GM23338 (cell line): Measurements from ENCODE around the gene WWOX. TPM values are rescaled to one million over a fixed set of nuclear protein-coding genes. Genes with fewer than 3 reads are reported as not detected.
A peak's percentile ranks its signal among the peaks of the same experiment; 100 is the strongest.

Experiments used
- ATAC-seq: fragments of 200-7000 bp; cut with Tn5 transposase; 3 replicates; pipeline ENCODE4 v1.9.1; 2020
- DNase-seq: peaks from one replicate; pipeline ENCODE4 v3.0.0-alpha.2; 2015; ENCODE audit warnings: low spot score
- H2AFZ ChIP-seq: fragments of 200-600 bp; sonication (generic); 2 replicates; pipeline ENCODE4 v1.8.0; 2016; ENCODE audit warnings: antibody characterized with exemption, mild to moderate bottlenecking, moderate library complexity
- H3F3A ChIP-seq: fragments of 200-600 bp; sonication (generic); replicated peaks from 2 replicates; pipeline ENCODE4 v1.8.0; 2017; ENCODE audit warnings: antibody characterized with exemption, mixed run types, low read depth
- H3K27ac ChIP-seq: fragments of 200-600 bp; sonication (generic); 2 replicates; pipeline ENCODE4 v1.6.1; 2016; ENCODE audit warnings: low read depth
- H3K27me3 ChIP-seq: fragments of 200-600 bp; sonication (generic); 2 replicates; pipeline ENCODE4 v1.8.0; 2016; ENCODE audit warnings: mild to moderate bottlenecking, mixed run types, moderate library complexity; ENCODE audit not compliant: insufficient read depth
- H3K36me3 ChIP-seq: fragments of 200-600 bp; sonication (generic); 2 replicates; pipeline ENCODE4 v1.8.0; 2016; ENCODE audit warnings: mild to moderate bottlenecking; ENCODE audit not compliant: insufficient read depth
- H3K4me1 ChIP-seq: fragments of 200-600 bp; sonication (generic); 2 replicates; pipeline ENCODE4 v1.8.0; 2016; ENCODE audit warnings: mild to moderate bottlenecking, moderate library complexity; ENCODE audit not compliant: insufficient read depth
- H3K4me2 ChIP-seq: fragments of 200-600 bp; sonication (generic); 2 replicates; pipeline ENCODE4 v1.7.1; 2017; ENCODE audit warnings: mixed run types
- H3K4me3 ChIP-seq: fragments of 200-600 bp; sonication (generic); 2 replicates; pipeline ENCODE4 v1.6.1; 2016; ENCODE audit warnings: mixed run types
- H3K79me2 ChIP-seq: fragments of 200-600 bp; sonication (generic); replicated peaks from 2 replicates; pipeline ENCODE4 v1.8.0; 2017; ENCODE audit warnings: mild to moderate bottlenecking; ENCODE audit not compliant: insufficient read depth
- H3K9me2 ChIP-seq: fragments of 200-600 bp; sonication (generic); 2 replicates; pipeline ENCODE4 v1.8.0; 2017; ENCODE audit not compliant: insufficient read depth
- H4K20me1 ChIP-seq: fragments of 200-600 bp; sonication (generic); replicated peaks from 2 replicates; pipeline ENCODE4 v1.8.0; 2017; ENCODE audit warnings: mild to moderate bottlenecking; ENCODE audit not compliant: insufficient read depth
- H3K27ac Mint-ChIP-seq: 2 replicates; pipeline ENCODE4 v1.8.0; 2020; ENCODE audit warnings: inconsistent platforms, mild to moderate bottlenecking, moderate library complexity, mixed read lengths
- H3K27me3 Mint-ChIP-seq: 3 replicates; pipeline ENCODE4 v1.8.0; 2022; ENCODE audit warnings: low read depth, mild to moderate bottlenecking, moderate library complexity, mixed read lengths, inconsistent platforms; ENCODE audit not compliant: insufficient read depth, poor library complexity
- H3K36me3 Mint-ChIP-seq: 3 replicates; pipeline ENCODE4 v1.8.0; 2021; ENCODE audit warnings: low read depth, mild to moderate bottlenecking, inconsistent platforms, moderate library complexity, mixed read lengths
- H3K4me1 Mint-ChIP-seq: 3 replicates; pipeline ENCODE4 v1.8.0; 2020; ENCODE audit warnings: mild to moderate bottlenecking, inconsistent platforms, mixed read lengths
- H3K4me3 Mint-ChIP-seq: 3 replicates; pipeline ENCODE4 v1.8.0; 2021; ENCODE audit warnings: moderate library complexity, mild to moderate bottlenecking, inconsistent platforms, mixed read lengths
- H3K9me3 Mint-ChIP-seq: 3 replicates; pipeline ENCODE4 v1.8.0; 2020; ENCODE audit warnings: moderate library complexity, mild to moderate bottlenecking, inconsistent platforms, mixed read lengths
- CREB1 ChIP-seq: fragments of 250-450 bp; sonication (Bioruptor Pico); IDR thresholded peaks from 2 replicates; pipeline ENCODE4 v1.5.0; 2020; ENCODE audit warnings: low read depth, mild to moderate bottlenecking, moderate library complexity
- CTCF ChIP-seq, 2 experiments: fragments of 200-600 bp in 1 of 2; sonication (generic) in 1 of 2; conservative IDR thresholded peaks; 2 replicates each; pipeline versions ENCODE4 v1.5.1 to v1.6.1; 2016 to 2017; ENCODE audit warnings: antibody characterized with exemption in 2 of 2, low read depth in 2 of 2, mild to moderate bottlenecking in 2 of 2, moderate library complexity in 1 of 2
- EZH2 ChIP-seq: fragments of 200-600 bp; sonication (generic); IDR thresholded peaks from one replicate; pipeline ENCODE4 v1.8.0; 2017; ENCODE audit warnings: antibody characterized with exemption, mild to moderate bottlenecking, low read depth; ENCODE audit not compliant: unreplicated experiment
- JUNB ChIP-seq: IDR thresholded peaks from one replicate; pipeline ENCODE4 v1.6.1; 2016; ENCODE audit warnings: antibody characterized with exemption; ENCODE audit not compliant: unreplicated experiment
- NANOG ChIP-seq: IDR thresholded peaks from 2 replicates; pipeline ENCODE4 v1.6.1; 2016; ENCODE audit warnings: antibody characterized with exemption, borderline replicate concordance
- POLR2AphosphoS5 ChIP-seq: IDR thresholded peaks from 2 replicates; pipeline ENCODE4 v1.6.1; 2016; ENCODE audit warnings: antibody characterized with exemption, low read depth
- REST ChIP-seq: IDR thresholded peaks from one replicate; pipeline ENCODE4 v1.6.1; 2018; ENCODE audit warnings: antibody characterized with exemption; ENCODE audit not compliant: unreplicated experiment
- STAT1 ChIP-seq: IDR thresholded peaks from one replicate; pipeline ENCODE4 v1.6.1; 2016; ENCODE audit warnings: antibody characterized with exemption; ENCODE audit not compliant: unreplicated experiment
- ZNF114 ChIP-seq: fragments of 250-450 bp; sonication (Bioruptor Pico); IDR thresholded peaks from 2 replicates; pipeline ENCODE4 v1.5.0; 2020; ENCODE audit warnings: mild to moderate bottlenecking, moderate library complexity
- polyA plus RNA-seq: library from polyadenylated mRNA; unstranded; fragments of >200 nt; fragmentation: Nextera tagmentation; extraction: Ambion mirVana; gene quantifications from 2 replicates; pipeline ENCODE4 v1.2.1, GENCODE V29; 2016
- total RNA-seq: library from RNA; depleted of rRNA; stranded (reverse); fragments of >200 nt; shearing (Covaris generic); gene quantifications from 2 replicates; pipeline ENCODE4 v1.2.3, GENCODE V29; 2014
- TF ChIP-seq, protein P1 (sequence below): IDR thresholded peaks from 2 replicates; pipeline ENCODE4 v1.6.1; 2016; ENCODE audit warnings: antibody characterized with exemption

WWOX gene
- total and polyA plus RNA-seq, 2 experiments from 2014 or later: 10.0 to 19.3 TPM

DNA sequence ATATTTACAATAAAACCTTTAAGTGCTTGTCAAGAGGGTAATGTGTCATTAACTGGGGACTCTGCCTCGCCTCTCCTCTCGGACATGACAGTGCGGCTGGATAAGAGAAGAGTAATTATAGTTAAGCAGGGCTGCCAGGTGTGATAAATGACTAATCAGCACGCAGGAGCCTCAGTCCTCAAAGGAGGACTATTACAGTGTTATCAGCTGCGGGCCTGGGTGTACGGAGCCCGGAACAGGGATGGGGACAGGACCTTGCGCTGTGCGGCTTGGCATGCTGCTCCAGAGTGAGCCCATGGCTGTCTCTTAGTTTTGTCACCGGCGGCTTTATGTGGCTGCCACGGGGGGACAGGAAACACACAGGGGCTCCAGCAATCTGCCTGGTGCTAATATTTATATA lies 893.9 kb downstream of the WWOX start (continued):
- TF ChIP-seq REST: no peak
- no peak for TF ChIP-seq NANOG
- TF ChIP-seq, protein P1, sequence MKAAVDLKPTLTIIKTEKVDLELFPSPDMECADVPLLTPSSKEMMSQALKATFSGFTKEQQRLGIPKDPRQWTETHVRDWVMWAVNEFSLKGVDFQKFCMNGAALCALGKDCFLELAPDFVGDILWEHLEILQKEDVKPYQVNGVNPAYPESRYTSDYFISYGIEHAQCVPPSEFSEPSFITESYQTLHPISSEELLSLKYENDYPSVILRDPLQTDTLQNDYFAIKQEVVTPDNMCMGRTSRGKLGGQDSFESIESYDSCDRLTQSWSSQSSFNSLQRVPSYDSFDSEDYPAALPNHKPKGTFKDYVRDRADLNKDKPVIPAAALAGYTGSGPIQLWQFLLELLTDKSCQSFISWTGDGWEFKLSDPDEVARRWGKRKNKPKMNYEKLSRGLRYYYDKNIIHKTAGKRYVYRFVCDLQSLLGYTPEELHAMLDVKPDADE: no peak
- TF ChIP-seq POLR2AphosphoS5: no peak
- no peak for TF ChIP-seq CREB1 (CRISPR knock-in tag)
- no peak for TF ChIP-seq STAT1
- no peak for TF ChIP-seq EZH2
- no peak for TF ChIP-seq JUNB

DNA sequence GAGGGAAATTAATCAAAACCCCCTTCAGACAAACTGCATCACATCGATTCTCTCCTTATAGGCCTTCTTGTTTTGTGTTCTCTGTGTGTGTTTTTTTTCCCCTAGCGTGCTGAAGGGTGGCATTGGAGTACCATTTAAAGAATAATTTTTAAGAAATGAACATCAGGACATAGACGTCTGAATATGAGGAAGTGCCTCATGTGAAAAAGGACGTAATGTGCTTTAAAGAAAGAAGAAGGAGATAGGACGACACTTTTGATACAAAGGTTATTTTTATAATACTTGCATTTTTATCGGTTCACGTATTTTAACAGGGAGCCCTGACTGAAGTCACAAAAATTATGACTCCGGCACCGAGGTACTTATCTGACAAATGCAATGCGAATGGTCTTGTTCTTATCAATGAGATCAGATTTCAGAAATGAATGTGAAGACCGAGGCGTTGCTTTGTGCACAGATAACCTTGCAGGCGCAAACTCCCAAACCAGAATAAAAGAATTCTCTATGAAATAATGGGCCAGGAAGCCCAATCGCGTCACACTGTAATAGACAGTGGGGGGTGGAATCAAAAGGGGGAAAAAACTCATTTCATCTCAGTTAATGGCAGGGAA lies 894.8 kb downstream of the WWOX start:
- no peak for DNase-seq
- Histone ChIP-seq H3K4me1 (peaks cover 17% of the 10 kb centered on the region), H3K4me2 (no peak overlapping the region), H3K27ac (no peak overlapping the region), H4K20me1 (no peaks in the 10 kb centered on the region), H3F3A (no peaks in the 10 kb centered on the region), H3K36me3 (no peaks in the 10 kb centered on the region), H3K27me3 (no peaks in the 10 kb centered on the region), H3K79me2 (no peaks in the 10 kb centered on the region), H3K4me3 (no peak overlapping the region), H2AFZ (peak overlapping the region; percentile 91; the same call in 1 of the 2 replicates), H3K9me2 (no peaks in the 10 kb centered on the region)
- Mint-ChIP-seq H3K4me1 (peaks cover 44% of the 10 kb centered on the region), H3K9me3 (no peaks in the 10 kb centered on the region), H3K36me3 (no peaks in the 10 kb centered on the region), H3K27me3 (peaks cover 8% of the 10 kb centered on the region), H3K27ac (peak overlapping the region; percentile 57; the same call in 1 of the 2 replicates), H3K4me3 (no peak overlapping the region)
- no peak for TF ChIP-seq REST
- no peak for TF ChIP-seq ZNF114 (CRISPR knock-in tag)
- no peak for TF ChIP-seq CTCF (conservative IDR thresholded peaks at IDR 0.05; ENCODE audit: low read depth in 2 of 2)
- no peak for TF ChIP-seq JUNB
- TF ChIP-seq POLR2AphosphoS5: no peak
- no peak for TF ChIP-seq EZH2
- no peak for TF ChIP-seq CREB1 (CRISPR knock-in tag)
- ATAC-seq: no peak
